ENCODE data around the gene EPHA7. TPM values are rescaled to one million over a fixed set of nuclear protein-coding genes. Genes with fewer than 3 reads are reported as not detected.

Gene EPHA7
- total RNA-seq, 1 donor from 2014 or later, result under 0.01 TPM

- no peak for DNase-seq
These were observed 26.6 kb downstream of the EPHA7 start for GRCh38 chr6:93392797-93393196.

GRCh38 chr6:93391965-93392364 lies 27.4 kb downstream of the EPHA7 start:
- DNase-seq, result no peak

DNA sequence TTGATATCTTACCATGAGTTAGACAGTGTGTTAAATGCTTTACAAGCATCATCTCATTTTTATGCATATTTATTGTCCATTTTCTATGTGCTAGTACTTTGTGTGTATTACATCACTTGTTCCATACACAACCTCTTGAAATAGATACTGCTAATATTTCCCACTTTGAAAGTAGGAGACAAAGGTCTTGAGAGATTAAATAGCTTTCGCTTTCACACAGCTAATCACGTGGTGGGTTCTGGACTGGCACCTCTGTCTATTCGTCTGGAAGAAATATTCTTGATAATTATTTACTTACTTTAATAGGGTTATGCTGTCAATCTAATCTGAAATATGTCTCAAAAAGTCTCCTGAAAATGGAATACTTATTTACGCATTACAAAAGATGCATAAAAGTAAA lies 30.2 kb downstream of the EPHA7 start:
- no peak for DNase-seq

DNA sequence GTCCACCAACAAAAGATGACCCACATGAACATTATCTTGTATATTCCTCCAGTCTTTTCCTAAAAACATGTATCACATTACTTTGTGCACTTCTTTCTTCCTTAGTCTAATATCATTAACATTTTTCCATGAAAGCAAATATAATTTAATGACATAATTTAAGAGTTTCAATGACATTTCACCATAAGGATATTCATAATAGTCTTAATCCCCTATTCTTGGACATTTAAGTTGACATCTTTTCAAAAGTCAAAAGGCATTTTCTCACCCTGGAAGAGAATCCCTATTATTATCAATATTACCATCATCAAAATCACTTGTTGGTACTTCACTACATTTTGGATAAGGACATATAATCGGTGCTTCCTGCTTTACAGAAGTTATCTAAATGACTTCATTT lies 31.3 kb downstream of the EPHA7 start:
- DNase-seq, result no peak

DNA sequence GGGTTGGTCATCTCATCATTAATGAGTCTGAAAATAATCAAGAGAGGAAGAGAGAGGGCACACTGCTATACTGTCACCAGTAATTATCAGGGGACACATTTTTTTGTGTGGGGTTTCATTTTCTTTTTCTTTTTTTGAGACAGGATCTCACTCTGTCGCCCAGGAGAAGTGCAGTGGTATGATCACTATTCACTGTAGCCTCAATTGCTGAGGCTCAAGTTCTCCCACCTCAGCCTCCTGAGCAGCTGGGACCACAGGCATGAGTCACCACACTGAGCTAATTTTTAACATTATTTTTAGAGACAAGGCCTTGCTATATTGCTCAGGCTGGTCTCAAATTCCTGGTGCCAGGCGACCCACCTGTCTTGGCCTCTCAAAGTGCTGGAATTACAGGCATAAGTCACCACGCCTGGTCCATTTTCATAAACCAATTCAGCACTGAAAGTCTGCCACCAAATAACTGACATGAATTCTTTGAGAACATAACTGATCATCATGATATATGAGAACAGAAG lies 43.3 kb downstream of the EPHA7 start:
- no peak for DNase-seq

- DNase-seq, result no peak
These were observed 45.9 kb downstream of the EPHA7 start for GRCh38 chr6:93373445-93373844.

DNA sequence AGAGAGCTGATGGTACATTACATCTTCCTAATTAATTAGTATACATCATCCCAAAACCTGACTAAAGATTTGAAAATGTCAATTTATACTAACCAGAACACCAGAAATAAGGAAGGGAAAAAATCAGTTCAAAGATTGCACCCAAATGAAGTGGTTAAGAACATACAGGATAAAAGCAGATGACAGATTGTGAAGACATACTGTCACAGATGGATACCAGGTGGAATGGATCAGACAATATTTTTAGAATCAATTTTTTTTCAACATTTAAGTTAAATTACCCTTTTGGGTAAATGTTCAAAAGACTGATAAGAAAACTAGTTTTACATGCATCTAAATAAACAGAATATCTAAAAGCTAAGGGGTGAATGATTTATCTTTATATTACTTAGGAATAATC lies 47.6 kb downstream of the EPHA7 start:
- DNase-seq, result no peak

DNA sequence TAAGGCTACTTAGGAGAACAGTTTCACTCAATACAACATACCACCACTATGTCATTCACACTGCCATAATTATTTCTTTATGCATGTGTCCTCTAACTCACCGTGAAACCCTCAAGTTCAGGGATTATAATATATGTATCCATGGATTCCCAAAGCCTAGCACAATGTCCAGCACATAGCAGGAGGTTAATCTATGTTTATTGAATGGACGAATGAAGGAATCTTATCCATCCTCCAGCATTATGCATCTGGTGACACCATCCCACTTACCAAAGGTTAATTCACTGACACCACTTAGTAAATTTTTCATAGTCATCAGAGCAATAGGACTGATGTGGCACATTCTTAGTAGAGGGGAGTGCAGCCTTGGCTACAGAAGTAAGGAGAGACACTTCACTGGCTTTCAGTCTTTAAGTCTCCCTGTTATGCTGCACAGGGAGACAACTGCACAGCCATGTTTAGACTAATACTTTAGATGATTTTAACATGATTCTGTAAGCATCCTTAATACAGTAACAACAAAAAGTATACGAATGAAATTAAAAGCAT lies 49.7 kb downstream of the EPHA7 start:
- DNase-seq, result no peak

GRCh38 chr6:93366506-93366905 lies 52.9 kb downstream of the EPHA7 start:
- no peak for DNase-seq

DNA sequence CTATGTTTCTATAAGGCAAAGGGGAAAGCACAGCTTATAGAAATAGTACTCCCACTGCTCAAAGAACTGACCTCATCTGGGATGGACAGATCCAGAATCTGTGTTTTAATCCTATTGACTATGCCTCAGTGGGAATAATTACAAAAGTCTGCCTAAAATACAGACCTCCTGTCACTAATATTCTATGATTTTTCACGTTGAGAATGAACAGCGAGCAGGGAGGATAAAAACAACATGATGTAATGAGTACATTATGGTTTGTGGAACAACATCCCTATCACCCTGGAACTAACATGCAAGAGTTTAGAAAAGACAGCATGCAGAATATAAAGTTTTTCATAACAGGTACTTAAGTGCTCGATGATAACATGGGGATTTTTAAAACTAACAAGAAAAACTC lies 53.9 kb downstream of the EPHA7 start:
- DNase-seq, result no peak

GRCh38 chr6:93358435-93358834 lies 60.9 kb downstream of the EPHA7 start:
- no peak for DNase-seq

GRCh38 chr6:93352604-93353003 lies 66.8 kb downstream of the EPHA7 start:
- DNase-seq, result no peak

- no peak for DNase-seq
These were observed 68.1 kb downstream of the EPHA7 start for GRCh38 chr6:93351222-93351621.

- no peak for DNase-seq
These were observed 68.6 kb downstream of the EPHA7 start for GRCh38 chr6:93350774-93351173.

DNA sequence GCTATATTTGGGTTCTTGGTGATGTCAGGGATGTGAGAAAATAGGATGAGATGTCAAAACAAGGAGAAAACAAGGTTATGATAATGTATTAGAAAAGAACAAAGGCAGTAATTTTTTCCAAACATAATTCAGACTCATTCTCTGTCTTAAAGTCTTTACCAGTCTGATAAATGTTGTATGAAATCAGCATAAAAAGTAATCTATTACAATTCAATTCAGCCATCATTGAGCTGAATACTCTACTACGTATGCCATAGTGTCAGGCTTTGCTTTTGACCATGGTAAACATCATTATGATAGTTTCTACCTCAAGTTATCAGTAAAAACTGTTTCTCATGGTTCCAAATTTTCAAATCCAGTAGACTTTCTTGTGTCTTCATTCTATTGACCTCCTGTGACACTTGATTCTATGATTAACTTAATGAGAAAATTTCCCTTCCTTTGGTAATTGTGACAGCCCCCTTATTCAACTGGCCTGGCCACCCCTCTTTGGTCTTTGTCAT lies 75.0 kb downstream of the EPHA7 start:
- no peak for DNase-seq

GRCh38 chr6:93343476-93343875 lies 75.9 kb downstream of the EPHA7 start:
- no peak for DNase-seq

- no peak for DNase-seq
These were observed 77.3 kb downstream of the EPHA7 start for GRCh38 chr6:93341900-93342613.

- DNase-seq, result no peak
These were observed 81.5 kb downstream of the EPHA7 start for GRCh38 chr6:93337772-93338394.

DNA sequence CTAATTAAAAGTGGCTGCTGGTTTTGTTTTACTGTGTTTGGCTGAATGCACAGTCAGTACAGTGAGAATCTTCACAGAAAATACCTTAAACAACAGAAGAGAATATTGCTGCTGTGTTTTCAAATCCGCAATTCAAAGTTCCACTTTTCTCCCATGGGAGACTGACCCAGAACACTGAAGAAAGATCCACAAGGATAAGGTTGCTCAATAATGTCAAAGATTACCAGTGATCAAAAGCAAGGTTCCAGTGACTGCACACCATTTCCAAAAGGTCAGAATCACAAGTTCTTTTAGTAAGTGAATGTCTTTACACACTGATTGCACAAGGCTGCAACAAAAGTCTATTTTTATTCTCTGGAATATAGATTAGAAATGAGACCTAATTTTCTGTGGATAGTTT lies 82.3 kb downstream of the EPHA7 start:
- DNase-seq, result no peak

GRCh38 chr6:93329301-93330000 lies 89.9 kb downstream of the EPHA7 start:
- DNase-seq, result no peak

- no peak for DNase-seq
These were observed 91.5 kb downstream of the EPHA7 start for GRCh38 chr6:93327857-93328256.

- DNase-seq, result no peak
These were observed 93.6 kb downstream of the EPHA7 start for GRCh38 chr6:93325761-93326160.

- no peak for DNase-seq
These were observed 95.7 kb downstream of the EPHA7 start for GRCh38 chr6:93323630-93324029.
